CD4-positive, CD25-positive, alpha-beta regulatory T cell (primary cell): ENCODE results near the gene COA1. TPM values are rescaled to one million over a fixed set of nuclear protein-coding genes. Genes with fewer than 3 reads are reported as not detected.

ENCODE experiments used
- ATAC-seq, 2 donors: fragments of 150-1000 bp; cut with Tn5 transposase; one replicate each; pipeline ENCODE4 v1.10.0; 2021; ENCODE audit warnings: low read depth in 2 of 2, moderate number of reproducible peaks in 2 of 2, moderate library complexity in 1 of 2
- DNase-seq, 3 donors: peaks; one replicate each; pipeline versions ENCODE4 v3.0.0 to v3.0.0-alpha.2; 2012 to 2022; ENCODE audit warnings: mixed read lengths in 1 of 3
- H3K27ac ChIP-seq: one replicate; pipeline ENCODE4 v1.7.0; 2013; ENCODE audit warnings: mild to moderate bottlenecking, low read length; ENCODE audit not compliant: insufficient read depth, poor library complexity, severe bottlenecking
- H3K27me3 ChIP-seq: one replicate; pipeline ENCODE4 v1.7.0; 2013; ENCODE audit warnings: low read length; ENCODE audit not compliant: control insufficient read depth, insufficient read depth
- H3K36me3 ChIP-seq: one replicate; pipeline ENCODE4 v1.7.0; 2013; ENCODE audit warnings: mild to moderate bottlenecking, low read length, moderate library complexity; ENCODE audit not compliant: control insufficient read depth, insufficient read depth
- H3K4me1 ChIP-seq: 2 replicates; pipeline ENCODE4 v1.7.0; 2013; ENCODE audit warnings: mild to moderate bottlenecking, low read length; ENCODE audit not compliant: insufficient read depth, control insufficient read depth, poor library complexity, severe bottlenecking
- H3K4me3 ChIP-seq: one replicate; pipeline ENCODE4 v1.7.0; 2013; ENCODE audit warnings: low read depth, mild to moderate bottlenecking, low read length, moderate library complexity
- H3K9me3 ChIP-seq, 2 experiments: 1 replicate in 1 of 2; 2 replicates in 1 of 2; pipeline ENCODE4 v1.7.0; 2013; ENCODE audit warnings: low read length in 2 of 2, mild to moderate bottlenecking in 1 of 2, moderate library complexity in 1 of 2; ENCODE audit not compliant: control insufficient read depth in 2 of 2
- H3K27ac Mint-ChIP-seq, 3 donors: one replicate each; pipeline ENCODE4 v1.8.0; 2020 to 2022; ENCODE audit warnings: mild to moderate bottlenecking in 3 of 3, mixed read lengths in 3 of 3, moderate library complexity in 2 of 3
- H3K27me3 Mint-ChIP-seq: one replicate; pipeline ENCODE4 v1.8.0; 2022; ENCODE audit warnings: mild to moderate bottlenecking, mixed read lengths
- H3K36me3 Mint-ChIP-seq: one replicate; pipeline ENCODE4 v1.8.0; 2020; ENCODE audit warnings: mixed read lengths
- H3K4me1 Mint-ChIP-seq, 4 donors: one replicate each; pipeline ENCODE4 v1.8.0; 2020 to 2022; ENCODE audit warnings: mixed read lengths in 4 of 4, mild to moderate bottlenecking in 1 of 4
- H3K4me3 Mint-ChIP-seq, 4 donors: one replicate each; pipeline ENCODE4 v1.8.0; 2020 to 2022; ENCODE audit warnings: mild to moderate bottlenecking in 4 of 4, mixed read lengths in 4 of 4, moderate library complexity in 3 of 4
- H3K9me3 Mint-ChIP-seq, 7 donors: one replicate each; pipeline ENCODE4 v1.8.0; 2020 to 2022; ENCODE audit warnings: mixed read lengths in 7 of 7, mild to moderate bottlenecking in 3 of 7, moderate library complexity in 2 of 7
- polyA plus RNA-seq, 4 donors: library from polyadenylated mRNA; unstranded; fragments of 300-500 nt; fragmentation: Illumina TruSeq; gene quantifications; one replicate each; pipeline ENCODE4 v1.2.3, GENCODE V29; 2021
- total RNA-seq: library from RNA; stranded (reverse); gene quantifications from one replicate; pipeline ENCODE4 v1.2.3, GENCODE V29; 2022

The COA1 gene
- total and polyA plus RNA-seq, 5 donors from 2014 or later, result 41.3 to 65.8 (median 48.6) TPM

- Histone ChIP-seq H3K27me3 (no peaks in the 10 kb centered on the region), H3K27ac (no peak overlapping the region), H3K4me3 (no peak overlapping the region), H3K4me1 (peaks cover 9% of the 10 kb centered on the region), H3K36me3 (no peaks in the 10 kb centered on the region), H3K9me3 (no peaks in the 10 kb centered on the region)
- peak overlapping the region in 1 of 3 donors; percentile 20 for H3K27ac Mint-ChIP-seq
- H3K4me3 Mint-ChIP-seq, result peak overlapping the region in 1 of 4 donors; percentile 13
- ATAC-seq (no peak), DNase-seq (no peak)
- peaks cover 0 to 6% (median 1%) of the 10 kb centered on the region in 7 donors for H3K9me3 Mint-ChIP-seq
- H3K4me1 Mint-ChIP-seq, result peaks cover 43 to 77% (median 48%) of the 10 kb centered on the region in 4 donors
- H3K27me3 Mint-ChIP-seq, result no peaks in the 10 kb centered on the region
- H3K36me3 Mint-ChIP-seq, result peaks cover 18% of the 10 kb centered on the region
Observed at GRCh38 chr7:43664681-43665080, 64.6 kb downstream of the COA1 start.

- Histone ChIP-seq H3K27me3 (no peaks in the 10 kb centered on the region), H3K4me1 (peaks cover 17% of the 10 kb centered on the region), H3K36me3 (no peaks in the 10 kb centered on the region), H3K9me3 (no peaks in the 10 kb centered on the region), H3K27ac (no peak overlapping the region), H3K4me3 (no peak overlapping the region)
- no peaks in the 10 kb centered on the region for H3K9me3 Mint-ChIP-seq
- no peak for ATAC-seq
- H3K27me3 Mint-ChIP-seq, result no peaks in the 10 kb centered on the region
- peaks cover 28% of the 10 kb centered on the region for H3K36me3 Mint-ChIP-seq
- peak overlapping the region in 2 of 4 donors; percentile 21 to 71 for H3K4me3 Mint-ChIP-seq
- peak overlapping the region; percentile 53 to 68 (median 54) for H3K27ac Mint-ChIP-seq
- no peak for DNase-seq
- peaks cover 31 to 60% (median 38%) of the 10 kb centered on the region in 4 donors for H3K4me1 Mint-ChIP-seq
Observed at GRCh38 chr7:43660141-43660540, 69.2 kb downstream of the COA1 start.

- ATAC-seq (no peak), DNase-seq (no peak)
- Histone ChIP-seq H3K27me3 (no peaks in the 10 kb centered on the region), H3K9me3 (no peaks in the 10 kb centered on the region), H3K36me3 (no peaks in the 10 kb centered on the region), H3K27ac (no peak overlapping the region), H3K4me3 (no peak overlapping the region), H3K4me1 (peaks cover 17% of the 10 kb centered on the region)
- H3K27ac Mint-ChIP-seq, result peak overlapping the region; percentile 26 to 68 (median 54)
- H3K9me3 Mint-ChIP-seq, result no peaks in the 10 kb centered on the region
- H3K27me3 Mint-ChIP-seq, result no peaks in the 10 kb centered on the region
- no peak overlapping the region for H3K4me3 Mint-ChIP-seq
- peaks cover 27 to 58% (median 36%) of the 10 kb centered on the region in 4 donors for H3K4me1 Mint-ChIP-seq
- H3K36me3 Mint-ChIP-seq, result peaks cover 28% of the 10 kb centered on the region
Observed at GRCh38 chr7:43659549-43659896, 69.8 kb downstream of the COA1 start.

GRCh38 chr7:43658718-43659548 lies 70.4 kb downstream of the COA1 start:
- Histone ChIP-seq H3K27me3 (no peaks in the 10 kb centered on the region), H3K4me1 (peaks cover 22% of the 10 kb centered on the region), H3K27ac (peak overlapping the region; percentile 27), H3K9me3 (no peaks in the 10 kb centered on the region), H3K4me3 (peak overlapping the region; percentile 28), H3K36me3 (no peaks in the 10 kb centered on the region)
- Mint-ChIP-seq H3K9me3 (no peaks in the 10 kb centered on the region), H3K4me1 (peaks cover 33 to 58% (median 41%) of the 10 kb centered on the region in 4 donors), H3K27me3 (no peaks in the 10 kb centered on the region), H3K27ac (peak overlapping the region; percentile 82 to 98 (median 95)), H3K36me3 (peaks cover 28% of the 10 kb centered on the region), H3K4me3 (peak overlapping the region in 3 of 4 donors; percentile 33 to 66 (median 36))
- peak in 1 of 2 donors; percentile 31 for ATAC-seq
- peak in 1 of 3 donors; percentile 43 for DNase-seq

GRCh38 chr7:43656997-43657396 lies 72.3 kb downstream of the COA1 start:
- H3K4me3 ChIP-seq, result no peak overlapping the region
- H3K9me3 Mint-ChIP-seq, result no peaks in the 10 kb centered on the region
- H3K9me3 ChIP-seq, result no peaks in the 10 kb centered on the region

GRCh38 chr7:43655584-43655983 lies 73.7 kb downstream of the COA1 start:
- Mint-ChIP-seq H3K4me1 (peaks cover 39 to 74% (median 53%) of the 10 kb centered on the region in 4 donors), H3K27ac (peak overlapping the region in 2 of 3 donors; percentile 35 to 60), H3K9me3 (no peaks in the 10 kb centered on the region), H3K36me3 (peaks cover 25% of the 10 kb centered on the region), H3K27me3 (no peaks in the 10 kb centered on the region), H3K4me3 (no peak overlapping the region)
- Histone ChIP-seq H3K27me3 (no peaks in the 10 kb centered on the region), H3K27ac (no peak overlapping the region), H3K9me3 (no peaks in the 10 kb centered on the region), H3K4me1 (peaks cover 53% of the 10 kb centered on the region), H3K36me3 (no peaks in the 10 kb centered on the region), H3K4me3 (no peak overlapping the region)
- DNase-seq (no peak), ATAC-seq (no peak)

More at GRCh38 chr7:43656997-43657396, 72.3 kb downstream of the COA1 start:
- Mint-ChIP-seq H3K4me1 (peaks cover 39 to 65% (median 47%) of the 10 kb centered on the region in 4 donors), H3K4me3 (no peak overlapping the region), H3K36me3 (peaks cover 25% of the 10 kb centered on the region), H3K27me3 (no peaks in the 10 kb centered on the region), H3K27ac (peak overlapping the region in 2 of 3 donors; percentile 36 to 70)
- DNase-seq, result no peak
- no peaks in the 10 kb centered on the region for H3K36me3 ChIP-seq
- H3K27me3 ChIP-seq, result no peaks in the 10 kb centered on the region
- no peak for ATAC-seq
- no peak overlapping the region for H3K27ac ChIP-seq
- H3K4me1 ChIP-seq, result peaks cover 39% of the 10 kb centered on the region

GRCh38 chr7:43653891-43654504 lies 75.3 kb downstream of the COA1 start:
- ATAC-seq (no peak), DNase-seq (no peak)
- Histone ChIP-seq H3K4me1 (peaks cover 61% of the 10 kb centered on the region), H3K9me3 (no peaks in the 10 kb centered on the region), H3K4me3 (no peak overlapping the region), H3K27me3 (no peaks in the 10 kb centered on the region), H3K27ac (no peak overlapping the region), H3K36me3 (no peaks in the 10 kb centered on the region)
- Mint-ChIP-seq H3K27me3 (no peaks in the 10 kb centered on the region), H3K9me3 (no peaks in the 10 kb centered on the region), H3K27ac (peak overlapping the region in 2 of 3 donors; percentile 4 to 68), H3K36me3 (peaks cover 20% of the 10 kb centered on the region), H3K4me1 (peaks cover 34 to 75% (median 55%) of the 10 kb centered on the region in 4 donors), H3K4me3 (peak overlapping the region in 2 of 4 donors; percentile 11 to 36)
